Placental epithelial cell (primary cell): Measurements from ENCODE around the gene NVL. TPM values are rescaled to one million over a fixed set of nuclear protein-coding genes. Genes with fewer than 3 reads are reported as not detected.

Experiments used
- small RNA-seq: library from RNA; depleted of rRNA; stranded (forward); fragments of <200 nt; gene quantifications from one replicate; pipeline ENCODE3, GENCODE V24; 2012
- total RNA-seq: library from RNA; depleted of rRNA; stranded (reverse); fragments of >200 nt; gene quantifications from 2 replicates; pipeline ENCODE4 v1.2.3, GENCODE V29; 2012

Gene NVL
- total RNA-seq, result 29.7 and 31.8 TPM in 2 replicates

GRCh38 chr1:224329842-224330753 is at the start of gene NVL:
TSS of gene NVL (minus strand) at chr1:224330172. CDS start at chr1:224330127, 45 bp downstream.

DNA sequence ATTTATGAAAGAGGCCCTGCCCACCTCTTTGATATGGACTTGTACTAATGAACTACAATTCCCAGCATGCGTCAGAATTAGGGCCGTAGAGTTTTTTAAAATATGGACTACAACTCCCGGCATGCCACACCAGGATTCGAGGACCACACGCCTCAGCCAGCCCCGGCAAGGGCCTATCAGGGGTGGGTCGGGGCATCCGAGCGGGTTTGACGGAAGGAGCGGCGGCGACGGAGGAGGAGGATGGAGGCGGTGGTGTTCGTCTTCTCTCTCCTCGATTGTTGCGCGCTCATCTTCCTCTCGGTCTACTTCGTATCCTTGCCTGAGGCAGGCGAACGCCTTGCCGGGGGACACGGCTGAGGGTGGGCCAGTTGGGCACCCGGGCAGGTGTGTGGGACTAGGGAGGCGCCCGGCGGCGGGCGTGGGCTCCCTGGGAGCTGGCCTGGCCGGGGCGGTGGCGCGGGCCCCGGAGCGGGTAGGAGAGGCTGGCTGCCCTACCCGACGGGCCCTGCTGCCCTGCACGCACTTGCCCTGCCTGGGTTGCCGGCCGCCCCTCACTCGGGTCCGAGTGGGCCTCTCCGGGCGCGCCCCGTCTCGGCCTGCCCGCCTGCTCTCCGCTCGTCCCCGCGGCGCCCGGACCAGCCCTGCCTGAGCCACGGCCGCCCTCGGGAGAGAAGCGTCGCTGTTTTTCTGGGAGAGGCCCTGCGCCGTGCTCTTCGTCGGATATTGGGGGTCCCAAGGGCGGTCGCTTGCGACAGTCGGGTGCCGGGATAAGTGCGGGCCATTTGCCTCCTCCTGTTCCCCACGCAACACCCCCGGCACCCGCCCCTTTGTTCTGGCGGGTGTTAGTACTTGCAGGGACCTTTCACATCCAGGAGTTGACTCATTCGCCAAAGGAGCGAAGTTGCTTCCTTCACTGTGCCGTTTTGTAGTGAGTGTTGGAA is 27.0 kb upstream of the NVL start, which contains the start of gene CNIH4:
CNIH4 (plus strand) TSS at position 195 of the 941 bp plus-strand sequence; CDS start at position 241, 46 bp downstream.

GRCh38 chr1:224182866-224183590 is 146.9 kb downstream of the NVL start, which contains the start of gene DEGS1:
TSS of gene DEGS1 (plus strand) at chr1:224183240. CDS start at chr1:224183337, 97 bp downstream.

Small RNA genes lying within 50 kb of the gene (small RNA-seq; reads per million reads assigned to genes)
- gene MIR320B2, result 0.09 reads per million
- not detected for gene RF00139
- not detected for gene RNU6-1008P

Other genes starting within 250 kb of the NVL start
- 26.7 and 35.6 TPM in 2 replicates for gene FBXO28, start 216.1 kb downstream of the NVL start, total RNA-seq
- gene DEGS1, start 146.9 kb downstream of the NVL start, total RNA-seq, result 51.4 and 90.0 TPM in 2 replicates
- gene CNIH4, start 26.7 kb upstream of the NVL start, total RNA-seq, result 31.4 and 54.3 TPM in 2 replicates
- gene WDR26, start 104.6 kb upstream of the NVL start, total RNA-seq, result 40.7 and 54.6 TPM in 2 replicates